WTC11 (cell line): ENCODE measurements around the gene SOX6.

Source experiments
- ARID4B ChIP-seq: sonication (generic); formaldehyde crosslinking; IDR thresholded peaks from 2 replicates; pipeline ENCODE4 v1.8.0; 2023; ENCODE audit warnings: missing genetic modification reagents, mild to moderate bottlenecking, borderline replicate concordance
- CREM ChIP-seq: sonication (generic); formaldehyde crosslinking; IDR thresholded peaks from 2 replicates; pipeline ENCODE4 v1.8.1; 2022; ENCODE audit warnings: mild to moderate bottlenecking, missing genetic modification reagents, moderate library complexity
- GRHL2 ChIP-seq: fragments of 250-450 bp; sonication (Bioruptor Pico); IDR thresholded peaks from 2 replicates; pipeline ENCODE4 v1.8.0; 2022; ENCODE audit warnings: mild to moderate bottlenecking, moderate library complexity; ENCODE audit not compliant: insufficient replicate concordance, severe bottlenecking
- NFE2L1 ChIP-seq: sonication (generic); formaldehyde crosslinking; IDR thresholded peaks from 2 replicates; pipeline ENCODE4 v1.8.1; 2023; ENCODE audit warnings: missing genetic modification reagents
- SMAD3 ChIP-seq: sonication (generic); formaldehyde crosslinking; IDR thresholded peaks from 2 replicates; pipeline ENCODE4 v1.8.0; 2022; ENCODE audit warnings: missing genetic modification reagents, mild to moderate bottlenecking, borderline replicate concordance
- SP1 ChIP-seq: sonication (generic); formaldehyde crosslinking; conservative IDR thresholded peaks from 2 replicates; pipeline ENCODE4 v1.8.1; 2022; ENCODE audit warnings: missing genetic modification reagents
- ZNF232 ChIP-seq: sonication (generic); formaldehyde crosslinking; IDR thresholded peaks from 2 replicates; pipeline ENCODE4 v1.8.0; 2022; ENCODE audit warnings: mild to moderate bottlenecking, missing genetic modification reagents
- ZNF512 ChIP-seq: sonication (generic); formaldehyde crosslinking; IDR thresholded peaks from 2 replicates; pipeline ENCODE4 v1.8.1; 2022; ENCODE audit warnings: missing genetic modification reagents, borderline replicate concordance
- ZNF671 ChIP-seq: fragments of 250-450 bp; sonication (Bioruptor Pico); IDR thresholded peaks from 2 replicates; pipeline ENCODE4 v1.8.0; 2021; ENCODE audit warnings: mild to moderate bottlenecking
- TF ChIP-seq, protein P1 (sequence below): fragments of 200-600 bp; IDR thresholded peaks from 2 replicates; pipeline ENCODE4 v1.8.0; 2022; ENCODE audit warnings: antibody characterized with exemption
- TF ChIP-seq, protein P2 (sequence below): sonication (generic); formaldehyde crosslinking; IDR thresholded peaks from 2 replicates; pipeline ENCODE4 v1.8.0; 2022; ENCODE audit warnings: mild to moderate bottlenecking, missing genetic modification reagents

GRCh38 chr11:16397390-16397789, 41.0 kb upstream of the SOX6 start:
- TF ChIP-seq, protein P1, sequence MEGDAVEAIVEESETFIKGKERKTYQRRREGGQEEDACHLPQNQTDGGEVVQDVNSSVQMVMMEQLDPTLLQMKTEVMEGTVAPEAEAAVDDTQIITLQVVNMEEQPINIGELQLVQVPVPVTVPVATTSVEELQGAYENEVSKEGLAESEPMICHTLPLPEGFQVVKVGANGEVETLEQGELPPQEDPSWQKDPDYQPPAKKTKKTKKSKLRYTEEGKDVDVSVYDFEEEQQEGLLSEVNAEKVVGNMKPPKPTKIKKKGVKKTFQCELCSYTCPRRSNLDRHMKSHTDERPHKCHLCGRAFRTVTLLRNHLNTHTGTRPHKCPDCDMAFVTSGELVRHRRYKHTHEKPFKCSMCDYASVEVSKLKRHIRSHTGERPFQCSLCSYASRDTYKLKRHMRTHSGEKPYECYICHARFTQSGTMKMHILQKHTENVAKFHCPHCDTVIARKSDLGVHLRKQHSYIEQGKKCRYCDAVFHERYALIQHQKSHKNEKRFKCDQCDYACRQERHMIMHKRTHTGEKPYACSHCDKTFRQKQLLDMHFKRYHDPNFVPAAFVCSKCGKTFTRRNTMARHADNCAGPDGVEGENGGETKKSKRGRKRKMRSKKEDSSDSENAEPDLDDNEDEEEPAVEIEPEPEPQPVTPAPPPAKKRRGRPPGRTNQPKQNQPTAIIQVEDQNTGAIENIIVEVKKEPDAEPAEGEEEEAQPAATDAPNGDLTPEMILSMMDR = no peak
- TF ChIP-seq ZNF512 = no peak
- no peak for TF ChIP-seq ZNF232 (CRISPR knock-in tag)
- no peak for TF ChIP-seq NFE2L1 (CRISPR knock-in tag)
- TF ChIP-seq SP1 (CRISPR knock-in tag) = no peak
- TF ChIP-seq CREM (CRISPR knock-in tag) = no peak
- no peak for TF ChIP-seq ZNF671
- no peak for TF ChIP-seq ARID4B
- no peak for TF ChIP-seq GRHL2 (CRISPR knock-in tag)
- TF ChIP-seq SMAD3 (CRISPR knock-in tag) = no peak
- TF ChIP-seq, protein P2, sequence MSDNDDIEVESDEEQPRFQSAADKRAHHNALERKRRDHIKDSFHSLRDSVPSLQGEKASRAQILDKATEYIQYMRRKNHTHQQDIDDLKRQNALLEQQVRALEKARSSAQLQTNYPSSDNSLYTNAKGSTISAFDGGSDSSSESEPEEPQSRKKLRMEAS = no peak
